Measurements from ENCODE around the gene OAS2.

The OAS2 gene

GRCh38 chr12:113050795-113051194 is 72.5 kb downstream of the OAS2 start:
- no peak for TF ChIP-seq CTCF (IDR thresholded peaks at IDR 0.05)

- no peak for TF ChIP-seq CTCF (IDR thresholded peaks at IDR 0.05)
These were observed 73.4 kb downstream of the OAS2 start for GRCh38 chr12:113051759-113052158.

GRCh38 chr12:113052326-113052725 is 74.0 kb downstream of the OAS2 start:
- no peak for TF ChIP-seq CTCF (IDR thresholded peaks at IDR 0.05)

GRCh38 chr12:113054948-113055486 is 76.7 kb downstream of the OAS2 start:
- TF ChIP-seq CTCF (IDR thresholded peaks at IDR 0.05), result no peak

- no peak for TF ChIP-seq CTCF (IDR thresholded peaks at IDR 0.05)
These were observed 77.5 kb downstream of the OAS2 start for GRCh38 chr12:113055594-113056380.

- TF ChIP-seq CTCF (IDR thresholded peaks at IDR 0.05), result no peak
These were observed 78.0 kb downstream of the OAS2 start for GRCh38 chr12:113056381-113056630.

GRCh38 chr12:113056631-113057488 is 78.5 kb downstream of the OAS2 start, which contains the start of gene DTX1:
DTX1 (plus strand) TSS chr12:113056730; CDS start chr12:113058193, 1,463 bp downstream.
- no peak for TF ChIP-seq CTCF (IDR thresholded peaks at IDR 0.05)
